GM23338 (cell line): Measurements from ENCODE around the gene ZC3H7A. TPM values are rescaled to one million over a fixed set of nuclear protein-coding genes. Genes with fewer than 3 reads are reported as not detected.

Experiments
- ATAC-seq: fragments of 200-7000 bp; cut with Tn5 transposase; 3 replicates; pipeline ENCODE4 v1.9.1; 2020
- DNase-seq: peaks from one replicate; pipeline ENCODE4 v3.0.0-alpha.2; 2015; ENCODE audit warnings: low spot score
- H2AFZ ChIP-seq: fragments of 200-600 bp; sonication (generic); 2 replicates; pipeline ENCODE4 v1.8.0; 2016; ENCODE audit warnings: antibody characterized with exemption, mild to moderate bottlenecking, moderate library complexity
- H3F3A ChIP-seq: fragments of 200-600 bp; sonication (generic); replicated peaks from 2 replicates; pipeline ENCODE4 v1.8.0; 2017; ENCODE audit warnings: antibody characterized with exemption, mixed run types, low read depth
- H3K27ac ChIP-seq: fragments of 200-600 bp; sonication (generic); 2 replicates; pipeline ENCODE4 v1.6.1; 2016; ENCODE audit warnings: low read depth
- H3K27me3 ChIP-seq: fragments of 200-600 bp; sonication (generic); 2 replicates; pipeline ENCODE4 v1.8.0; 2016; ENCODE audit warnings: mild to moderate bottlenecking, mixed run types, moderate library complexity; ENCODE audit not compliant: insufficient read depth
- H3K36me3 ChIP-seq: fragments of 200-600 bp; sonication (generic); 2 replicates; pipeline ENCODE4 v1.8.0; 2016; ENCODE audit warnings: mild to moderate bottlenecking; ENCODE audit not compliant: insufficient read depth
- H3K4me1 ChIP-seq: fragments of 200-600 bp; sonication (generic); 2 replicates; pipeline ENCODE4 v1.8.0; 2016; ENCODE audit warnings: mild to moderate bottlenecking, moderate library complexity; ENCODE audit not compliant: insufficient read depth
- H3K4me2 ChIP-seq: fragments of 200-600 bp; sonication (generic); 2 replicates; pipeline ENCODE4 v1.7.1; 2017; ENCODE audit warnings: mixed run types
- H3K4me3 ChIP-seq: fragments of 200-600 bp; sonication (generic); 2 replicates; pipeline ENCODE4 v1.6.1; 2016; ENCODE audit warnings: mixed run types
- H3K79me2 ChIP-seq: fragments of 200-600 bp; sonication (generic); replicated peaks from 2 replicates; pipeline ENCODE4 v1.8.0; 2017; ENCODE audit warnings: mild to moderate bottlenecking; ENCODE audit not compliant: insufficient read depth
- H3K9me2 ChIP-seq: fragments of 200-600 bp; sonication (generic); 2 replicates; pipeline ENCODE4 v1.8.0; 2017; ENCODE audit not compliant: insufficient read depth
- H4K20me1 ChIP-seq: fragments of 200-600 bp; sonication (generic); replicated peaks from 2 replicates; pipeline ENCODE4 v1.8.0; 2017; ENCODE audit warnings: mild to moderate bottlenecking; ENCODE audit not compliant: insufficient read depth
- H3K27ac Mint-ChIP-seq: 2 replicates; pipeline ENCODE4 v1.8.0; 2020; ENCODE audit warnings: inconsistent platforms, mild to moderate bottlenecking, moderate library complexity, mixed read lengths
- H3K27me3 Mint-ChIP-seq: 3 replicates; pipeline ENCODE4 v1.8.0; 2022; ENCODE audit warnings: low read depth, mild to moderate bottlenecking, moderate library complexity, mixed read lengths, inconsistent platforms; ENCODE audit not compliant: insufficient read depth, poor library complexity
- H3K36me3 Mint-ChIP-seq: 3 replicates; pipeline ENCODE4 v1.8.0; 2021; ENCODE audit warnings: low read depth, mild to moderate bottlenecking, inconsistent platforms, moderate library complexity, mixed read lengths
- H3K4me1 Mint-ChIP-seq: 3 replicates; pipeline ENCODE4 v1.8.0; 2020; ENCODE audit warnings: mild to moderate bottlenecking, inconsistent platforms, mixed read lengths
- H3K4me3 Mint-ChIP-seq: 3 replicates; pipeline ENCODE4 v1.8.0; 2021; ENCODE audit warnings: moderate library complexity, mild to moderate bottlenecking, inconsistent platforms, mixed read lengths
- H3K9me3 Mint-ChIP-seq: 3 replicates; pipeline ENCODE4 v1.8.0; 2020; ENCODE audit warnings: moderate library complexity, mild to moderate bottlenecking, inconsistent platforms, mixed read lengths
- CREB1 ChIP-seq: fragments of 250-450 bp; sonication (Bioruptor Pico); IDR thresholded peaks from 2 replicates; pipeline ENCODE4 v1.5.0; 2020; ENCODE audit warnings: low read depth, mild to moderate bottlenecking, moderate library complexity
- EZH2 ChIP-seq: fragments of 200-600 bp; sonication (generic); IDR thresholded peaks from one replicate; pipeline ENCODE4 v1.8.0; 2017; ENCODE audit warnings: antibody characterized with exemption, mild to moderate bottlenecking, low read depth; ENCODE audit not compliant: unreplicated experiment
- EZH2phosphoT487 ChIP-seq: fragments of 200-600 bp; sonication (generic); IDR thresholded peaks from one replicate; pipeline ENCODE4 v1.8.1; 2018; ENCODE audit warnings: antibody characterized with exemption; ENCODE audit not compliant: unreplicated experiment
- ZNF331 ChIP-seq: fragments of 250-450 bp; sonication (Bioruptor Pico); IDR thresholded peaks from 2 replicates; pipeline ENCODE4 v1.5.0; 2020; ENCODE audit warnings: low read depth, mild to moderate bottlenecking, moderate library complexity
- polyA plus RNA-seq: library from polyadenylated mRNA; unstranded; fragments of >200 nt; fragmentation: Nextera tagmentation; extraction: Ambion mirVana; gene quantifications from 2 replicates; pipeline ENCODE4 v1.2.1, GENCODE V29; 2016
- total RNA-seq: library from RNA; depleted of rRNA; stranded (reverse); fragments of >200 nt; shearing (Covaris generic); gene quantifications from 2 replicates; pipeline ENCODE4 v1.2.3, GENCODE V29; 2014
- TF ChIP-seq, protein P1 (sequence below): fragments of 250-450 bp; sonication (Bioruptor Pico); IDR thresholded peaks from 2 replicates; pipeline ENCODE4 v1.5.0; 2020; ENCODE audit warnings: mild to moderate bottlenecking, moderate library complexity
- TF ChIP-seq, protein P2 (sequence below): IDR thresholded peaks from 2 replicates; pipeline ENCODE4 v1.6.1; 2016; ENCODE audit warnings: antibody characterized with exemption
- TF ChIP-seq, protein P3 (sequence below), 2 experiments: fragments of 200-600 bp in 1 of 2; sonication (generic) in 1 of 2; conservative IDR thresholded peaks; 2 replicates each; pipeline versions ENCODE4 v1.5.1 to v1.6.1; 2016 to 2017; ENCODE audit warnings: antibody characterized with exemption in 2 of 2, low read depth in 2 of 2, mild to moderate bottlenecking in 2 of 2, moderate library complexity in 1 of 2

The ZC3H7A gene
- total and polyA plus RNA-seq, 2 experiments from 2014 or later: 32.7 to 42.2 TPM

- Mint-ChIP-seq H3K27ac (no peak overlapping the region), H3K27me3 (no peaks in the 10 kb centered on the region), H3K4me1 (peaks cover 15% of the 10 kb centered on the region), H3K4me3 (no peak overlapping the region), H3K9me3 (no peaks in the 10 kb centered on the region; the same call in 2 of the 3 replicates), H3K36me3 (peaks cover 3% of the 10 kb centered on the region; the same call in 2 of the 3 replicates)
- TF ChIP-seq, protein P1, sequence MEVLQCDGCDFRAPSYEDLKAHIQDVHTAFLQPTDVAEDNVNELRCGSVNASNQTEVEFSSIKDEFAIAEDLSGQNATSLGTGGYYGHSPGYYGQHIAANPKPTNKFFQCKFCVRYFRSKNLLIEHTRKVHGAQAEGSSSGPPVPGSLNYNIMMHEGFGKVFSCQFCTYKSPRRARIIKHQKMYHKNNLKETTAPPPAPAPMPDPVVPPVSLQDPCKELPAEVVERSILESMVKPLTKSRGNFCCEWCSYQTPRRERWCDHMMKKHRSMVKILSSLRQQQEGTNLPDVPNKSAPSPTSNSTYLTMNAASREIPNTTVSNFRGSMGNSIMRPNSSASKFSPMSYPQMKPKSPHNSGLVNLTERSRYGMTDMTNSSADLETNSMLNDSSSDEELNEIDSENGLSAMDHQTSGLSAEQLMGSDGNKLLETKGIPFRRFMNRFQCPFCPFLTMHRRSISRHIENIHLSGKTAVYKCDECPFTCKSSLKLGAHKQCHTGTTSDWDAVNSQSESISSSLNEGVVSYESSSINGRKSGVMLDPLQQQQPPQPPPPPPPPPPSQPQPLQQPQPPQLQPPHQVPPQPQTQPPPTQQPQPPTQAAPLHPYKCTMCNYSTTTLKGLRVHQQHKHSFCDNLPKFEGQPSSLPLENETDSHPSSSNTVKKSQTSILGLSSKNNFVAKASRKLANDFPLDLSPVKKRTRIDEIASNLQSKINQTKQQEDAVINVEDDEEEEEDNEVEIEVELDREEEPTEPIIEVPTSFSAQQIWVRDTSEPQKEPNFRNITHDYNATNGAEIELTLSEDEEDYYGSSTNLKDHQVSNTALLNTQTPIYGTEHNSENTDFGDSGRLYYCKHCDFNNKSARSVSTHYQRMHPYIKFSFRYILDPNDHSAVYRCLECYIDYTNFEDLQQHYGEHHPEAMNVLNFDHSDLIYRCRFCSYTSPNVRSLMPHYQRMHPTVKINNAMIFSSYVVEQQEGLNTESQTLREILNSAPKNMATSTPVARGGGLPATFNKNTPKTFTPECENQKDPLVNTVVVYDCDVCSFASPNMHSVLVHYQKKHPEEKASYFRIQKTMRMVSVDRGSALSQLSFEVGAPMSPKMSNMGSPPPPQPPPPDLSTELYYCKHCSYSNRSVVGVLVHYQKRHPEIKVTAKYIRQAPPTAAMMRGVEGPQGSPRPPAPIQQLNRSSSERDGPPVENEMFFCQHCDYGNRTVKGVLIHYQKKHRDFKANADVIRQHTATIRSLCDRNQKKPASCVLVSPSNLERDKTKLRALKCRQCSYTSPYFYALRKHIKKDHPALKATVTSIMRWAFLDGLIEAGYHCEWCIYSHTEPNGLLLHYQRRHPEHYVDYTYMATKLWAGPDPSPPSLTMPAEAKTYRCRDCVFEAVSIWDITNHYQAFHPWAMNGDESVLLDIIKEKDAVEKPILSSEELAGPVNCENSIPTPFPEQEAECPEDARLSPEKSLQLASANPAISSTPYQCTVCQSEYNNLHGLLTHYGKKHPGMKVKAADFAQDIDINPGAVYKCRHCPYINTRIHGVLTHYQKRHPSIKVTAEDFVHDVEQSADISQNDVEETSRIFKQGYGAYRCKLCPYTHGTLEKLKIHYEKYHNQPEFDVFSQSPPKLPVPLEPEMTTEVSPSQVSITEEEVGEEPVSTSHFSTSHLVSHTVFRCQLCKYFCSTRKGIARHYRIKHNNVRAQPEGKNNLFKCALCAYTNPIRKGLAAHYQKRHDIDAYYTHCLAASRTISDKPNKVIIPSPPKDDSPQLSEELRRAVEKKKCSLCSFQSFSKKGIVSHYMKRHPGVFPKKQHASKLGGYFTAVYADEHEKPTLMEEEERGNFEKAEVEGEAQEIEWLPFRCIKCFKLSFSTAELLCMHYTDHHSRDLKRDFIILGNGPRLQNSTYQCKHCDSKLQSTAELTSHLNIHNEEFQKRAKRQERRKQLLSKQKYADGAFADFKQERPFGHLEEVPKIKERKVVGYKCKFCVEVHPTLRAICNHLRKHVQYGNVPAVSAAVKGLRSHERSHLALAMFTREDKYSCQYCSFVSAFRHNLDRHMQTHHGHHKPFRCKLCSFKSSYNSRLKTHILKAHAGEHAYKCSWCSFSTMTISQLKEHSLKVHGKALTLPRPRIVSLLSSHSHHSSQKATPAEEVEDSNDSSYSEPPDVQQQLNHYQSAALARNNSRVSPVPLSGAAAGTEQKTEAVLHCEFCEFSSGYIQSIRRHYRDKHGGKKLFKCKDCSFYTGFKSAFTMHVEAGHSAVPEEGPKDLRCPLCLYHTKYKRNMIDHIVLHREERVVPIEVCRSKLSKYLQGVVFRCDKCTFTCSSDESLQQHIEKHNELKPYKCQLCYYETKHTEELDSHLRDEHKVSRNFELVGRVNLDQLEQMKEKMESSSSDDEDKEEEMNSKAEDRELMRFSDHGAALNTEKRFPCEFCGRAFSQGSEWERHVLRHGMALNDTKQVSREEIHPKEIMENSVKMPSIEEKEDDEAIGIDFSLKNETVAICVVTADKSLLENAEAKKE (CRISPR knock-in tag): no peak
- no peak for TF ChIP-seq EZH2phosphoT487
- TF ChIP-seq, protein P2, sequence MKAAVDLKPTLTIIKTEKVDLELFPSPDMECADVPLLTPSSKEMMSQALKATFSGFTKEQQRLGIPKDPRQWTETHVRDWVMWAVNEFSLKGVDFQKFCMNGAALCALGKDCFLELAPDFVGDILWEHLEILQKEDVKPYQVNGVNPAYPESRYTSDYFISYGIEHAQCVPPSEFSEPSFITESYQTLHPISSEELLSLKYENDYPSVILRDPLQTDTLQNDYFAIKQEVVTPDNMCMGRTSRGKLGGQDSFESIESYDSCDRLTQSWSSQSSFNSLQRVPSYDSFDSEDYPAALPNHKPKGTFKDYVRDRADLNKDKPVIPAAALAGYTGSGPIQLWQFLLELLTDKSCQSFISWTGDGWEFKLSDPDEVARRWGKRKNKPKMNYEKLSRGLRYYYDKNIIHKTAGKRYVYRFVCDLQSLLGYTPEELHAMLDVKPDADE: no peak
- TF ChIP-seq, protein P3, sequence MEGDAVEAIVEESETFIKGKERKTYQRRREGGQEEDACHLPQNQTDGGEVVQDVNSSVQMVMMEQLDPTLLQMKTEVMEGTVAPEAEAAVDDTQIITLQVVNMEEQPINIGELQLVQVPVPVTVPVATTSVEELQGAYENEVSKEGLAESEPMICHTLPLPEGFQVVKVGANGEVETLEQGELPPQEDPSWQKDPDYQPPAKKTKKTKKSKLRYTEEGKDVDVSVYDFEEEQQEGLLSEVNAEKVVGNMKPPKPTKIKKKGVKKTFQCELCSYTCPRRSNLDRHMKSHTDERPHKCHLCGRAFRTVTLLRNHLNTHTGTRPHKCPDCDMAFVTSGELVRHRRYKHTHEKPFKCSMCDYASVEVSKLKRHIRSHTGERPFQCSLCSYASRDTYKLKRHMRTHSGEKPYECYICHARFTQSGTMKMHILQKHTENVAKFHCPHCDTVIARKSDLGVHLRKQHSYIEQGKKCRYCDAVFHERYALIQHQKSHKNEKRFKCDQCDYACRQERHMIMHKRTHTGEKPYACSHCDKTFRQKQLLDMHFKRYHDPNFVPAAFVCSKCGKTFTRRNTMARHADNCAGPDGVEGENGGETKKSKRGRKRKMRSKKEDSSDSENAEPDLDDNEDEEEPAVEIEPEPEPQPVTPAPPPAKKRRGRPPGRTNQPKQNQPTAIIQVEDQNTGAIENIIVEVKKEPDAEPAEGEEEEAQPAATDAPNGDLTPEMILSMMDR (conservative IDR thresholded peaks at IDR 0.05; ENCODE audit: low read depth in 2 of 2): no peak
- TF ChIP-seq CREB1: no peak
- no peak for TF ChIP-seq ZNF331 (CRISPR knock-in tag)
- no peak for TF ChIP-seq EZH2
- Histone ChIP-seq H3K36me3 (no peaks in the 10 kb centered on the region), H3K4me2 (no peak overlapping the region), H3K27ac (peak overlapping the region; percentile 15; the same call in 1 of the 2 replicates), H3K4me3 (no peak overlapping the region), H3F3A (no peaks in the 10 kb centered on the region), H3K79me2 (peaks cover 94% of the 10 kb centered on the region), H3K27me3 (no peaks in the 10 kb centered on the region), H2AFZ (no peak overlapping the region), H3K9me2 (no peaks in the 10 kb centered on the region), H3K4me1 (peaks cover 8% of the 10 kb centered on the region), H4K20me1 (peaks cover 18% of the 10 kb centered on the region)
- no peak for ATAC-seq
- no peak for DNase-seq
Observed at GRCh38 chr16:11784038-11784369, 13.1 kb downstream of the ZC3H7A start.
